ENCODE results near the gene LARP4B. TPM values are rescaled to one million over a fixed set of nuclear protein-coding genes. Genes with fewer than 3 reads are reported as not detected.

LARP4B gene
- total and polyA plus RNA-seq, 4 donors: 5.5 to 20.4 (median 12.1) TPM

DNA sequence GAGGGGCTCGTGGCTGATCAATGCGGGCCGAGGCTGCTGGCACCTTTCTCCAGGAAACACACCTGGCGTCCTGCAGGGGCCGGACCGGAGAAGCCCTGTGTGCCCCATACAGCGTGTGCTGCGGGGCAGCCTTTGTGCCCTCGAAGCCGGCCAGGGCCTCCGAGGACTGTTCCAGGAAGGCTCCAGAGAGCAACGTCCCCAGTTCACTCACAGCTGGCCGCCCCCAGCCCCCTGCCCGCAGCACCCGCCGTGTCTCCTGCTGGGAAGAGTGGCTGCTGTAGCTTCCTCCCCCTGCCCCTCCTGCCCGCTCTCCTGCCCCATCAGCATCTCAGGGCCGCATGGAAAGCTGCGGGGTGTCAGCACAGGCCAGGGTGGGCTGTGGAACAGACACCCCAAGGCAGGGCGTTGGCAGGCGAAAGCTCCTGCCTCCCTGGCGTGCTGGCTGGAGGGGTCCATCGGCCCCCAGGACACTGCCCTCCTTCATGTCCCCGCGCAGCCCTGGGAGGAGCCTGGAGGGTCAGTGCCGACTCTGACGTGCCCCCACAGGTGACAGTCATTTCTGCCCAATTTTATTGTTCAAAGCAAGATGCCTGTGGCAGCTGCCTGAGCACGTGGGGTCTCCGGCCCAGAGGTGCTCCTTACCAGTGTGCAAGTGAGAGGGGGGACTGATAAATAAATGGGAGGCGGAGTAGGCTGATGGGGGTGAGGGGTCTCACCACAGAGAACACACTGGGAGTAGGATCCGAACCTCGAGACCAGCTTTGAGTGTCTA, 146.2 kb downstream of the LARP4B start:
- no peak overlapping the region for H3K27ac ChIP-seq (ENCODE audit: low read depth in 1 of 2, low read length in 2 of 2)
- H3K4me1 ChIP-seq (ENCODE audit: control insufficient read depth in 4 of 4, insufficient read depth in 4 of 4, low read length in 3 of 4): peaks cover 2 to 19% (median 12%) of the 10 kb centered on the region in 4 donors
- peak; percentile 31 for DNase-seq (ENCODE audit: low spot score)
- H3K9me3 ChIP-seq (ENCODE audit: control insufficient read depth in 4 of 4, low read length in 3 of 4): no peaks in the 10 kb centered on the region
- 48% methylated on average over 32 of the region's 32 CpGs for WGBS
- H3K36me3 ChIP-seq (ENCODE audit: control insufficient read depth in 4 of 4, insufficient read depth in 3 of 4, low read depth in 1 of 4, low read length in 3 of 4): no peaks in the 10 kb centered on the region
- H3K4me3 ChIP-seq (ENCODE audit: low read depth in 1 of 3, low read length in 3 of 3): peak overlapping the region in 1 of 3 donors; percentile 30
- no peak overlapping the region for H3K9ac ChIP-seq (ENCODE audit: low read depth in 1 of 2, low read length in 2 of 2)
- no peak for TF ChIP-seq SP1 (IDR thresholded peaks at IDR 0.05)
- H3K27me3 ChIP-seq (ENCODE audit: control insufficient read depth in 4 of 4, insufficient read depth in 4 of 4, low read length in 3 of 4): no peaks in the 10 kb centered on the region

- Histone ChIP-seq H3K9ac (ENCODE audit: low read depth in 1 of 2, low read length in 2 of 2) (no peak overlapping the region), H3K27me3 (ENCODE audit: control insufficient read depth in 4 of 4, insufficient read depth in 4 of 4, low read length in 3 of 4) (no peaks in the 10 kb centered on the region), H3K27ac (ENCODE audit: low read depth in 1 of 2, low read length in 2 of 2) (no peak overlapping the region), H3K4me1 (ENCODE audit: control insufficient read depth in 4 of 4, insufficient read depth in 4 of 4, low read length in 3 of 4) (peaks cover 2 to 12% (median 9%) of the 10 kb centered on the region in 4 donors), H3K36me3 (ENCODE audit: control insufficient read depth in 4 of 4, insufficient read depth in 3 of 4, low read depth in 1 of 4, low read length in 3 of 4) (no peaks in the 10 kb centered on the region), H3K9me3 (ENCODE audit: control insufficient read depth in 4 of 4, low read length in 3 of 4) (no peaks in the 10 kb centered on the region), H3K4me3 (ENCODE audit: low read depth in 1 of 3, low read length in 3 of 3) (peak overlapping the region in 1 of 3 donors; percentile 30)
- peak; percentile 28 for DNase-seq (ENCODE audit: low spot score)
- WGBS: 8% methylated on average over 51 of the region's 51 CpGs
- TF ChIP-seq RAD21 (IDR thresholded peaks at IDR 0.05) (peak in 1 of 2 donors; percentile 23), GABPA (IDR thresholded peaks at IDR 0.05 in 1 of 2, conservative IDR thresholded peaks at IDR 0.05 in 1 of 2) (no peak)
These were observed 147.0 kb downstream of the LARP4B start for GRCh38 chr10:784403-785088.

- Histone ChIP-seq H3K27ac (ENCODE audit: low read depth in 1 of 2, low read length in 2 of 2) (no peak overlapping the region), H3K36me3 (ENCODE audit: control insufficient read depth in 4 of 4, insufficient read depth in 3 of 4, low read depth in 1 of 4, low read length in 3 of 4) (no peaks in the 10 kb centered on the region), H3K4me3 (ENCODE audit: low read depth in 1 of 3, low read length in 3 of 3) (no peak overlapping the region), H3K27me3 (ENCODE audit: control insufficient read depth in 4 of 4, insufficient read depth in 4 of 4, low read length in 3 of 4) (no peaks in the 10 kb centered on the region), H3K4me1 (ENCODE audit: control insufficient read depth in 4 of 4, insufficient read depth in 4 of 4, low read length in 3 of 4) (peaks cover 0 to 4% (median 3%) of the 10 kb centered on the region in 4 donors), H3K9me3 (ENCODE audit: control insufficient read depth in 4 of 4, low read length in 3 of 4) (no peaks in the 10 kb centered on the region), H3K9ac (ENCODE audit: low read depth in 1 of 2, low read length in 2 of 2) (no peak overlapping the region)
- WGBS: 82% methylated on average over 32 of the region's 32 CpGs
- TF ChIP-seq MAX (IDR thresholded peaks at IDR 0.05) (no peak), JUND (IDR thresholded peaks at IDR 0.05) (no peak), FOXA1 (IDR thresholded peaks at IDR 0.05) (no peak), RXRA (IDR thresholded peaks at IDR 0.05) (no peak), RAD21 (IDR thresholded peaks at IDR 0.05) (no peak)
- TF ChIP-seq, protein P1, sequence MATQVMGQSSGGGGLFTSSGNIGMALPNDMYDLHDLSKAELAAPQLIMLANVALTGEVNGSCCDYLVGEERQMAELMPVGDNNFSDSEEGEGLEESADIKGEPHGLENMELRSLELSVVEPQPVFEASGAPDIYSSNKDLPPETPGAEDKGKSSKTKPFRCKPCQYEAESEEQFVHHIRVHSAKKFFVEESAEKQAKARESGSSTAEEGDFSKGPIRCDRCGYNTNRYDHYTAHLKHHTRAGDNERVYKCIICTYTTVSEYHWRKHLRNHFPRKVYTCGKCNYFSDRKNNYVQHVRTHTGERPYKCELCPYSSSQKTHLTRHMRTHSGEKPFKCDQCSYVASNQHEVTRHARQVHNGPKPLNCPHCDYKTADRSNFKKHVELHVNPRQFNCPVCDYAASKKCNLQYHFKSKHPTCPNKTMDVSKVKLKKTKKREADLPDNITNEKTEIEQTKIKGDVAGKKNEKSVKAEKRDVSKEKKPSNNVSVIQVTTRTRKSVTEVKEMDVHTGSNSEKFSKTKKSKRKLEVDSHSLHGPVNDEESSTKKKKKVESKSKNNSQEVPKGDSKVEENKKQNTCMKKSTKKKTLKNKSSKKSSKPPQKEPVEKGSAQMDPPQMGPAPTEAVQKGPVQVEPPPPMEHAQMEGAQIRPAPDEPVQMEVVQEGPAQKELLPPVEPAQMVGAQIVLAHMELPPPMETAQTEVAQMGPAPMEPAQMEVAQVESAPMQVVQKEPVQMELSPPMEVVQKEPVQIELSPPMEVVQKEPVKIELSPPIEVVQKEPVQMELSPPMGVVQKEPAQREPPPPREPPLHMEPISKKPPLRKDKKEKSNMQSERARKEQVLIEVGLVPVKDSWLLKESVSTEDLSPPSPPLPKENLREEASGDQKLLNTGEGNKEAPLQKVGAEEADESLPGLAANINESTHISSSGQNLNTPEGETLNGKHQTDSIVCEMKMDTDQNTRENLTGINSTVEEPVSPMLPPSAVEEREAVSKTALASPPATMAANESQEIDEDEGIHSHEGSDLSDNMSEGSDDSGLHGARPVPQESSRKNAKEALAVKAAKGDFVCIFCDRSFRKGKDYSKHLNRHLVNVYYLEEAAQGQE (IDR thresholded peaks at IDR 0.05): no peak
- TF ChIP-seq, protein P2, sequence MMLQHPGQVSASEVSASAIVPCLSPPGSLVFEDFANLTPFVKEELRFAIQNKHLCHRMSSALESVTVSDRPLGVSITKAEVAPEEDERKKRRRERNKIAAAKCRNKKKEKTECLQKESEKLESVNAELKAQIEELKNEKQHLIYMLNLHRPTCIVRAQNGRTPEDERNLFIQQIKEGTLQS (IDR thresholded peaks at IDR 0.05): no peak
- peak; percentile 16 for DNase-seq (ENCODE audit: low spot score)
These were observed 148.5 kb downstream of the LARP4B start for GRCh38 chr10:782751-783648.
